Stimulated activated CD8-positive, alpha-beta memory T cell treated with anti-CD3 and anti-CD28 coated beads, Interleukin-15, amount 100 ng/mL, for 4 hours (primary cell): ENCODE results near the gene GPHN.

Experiments used
- DNase-seq, 2 donors: peaks; one replicate each; pipeline ENCODE4 v3.0.0-alpha.2; 2020; ENCODE audit warnings: low read depth in 2 of 2

GPHN gene

DNA sequence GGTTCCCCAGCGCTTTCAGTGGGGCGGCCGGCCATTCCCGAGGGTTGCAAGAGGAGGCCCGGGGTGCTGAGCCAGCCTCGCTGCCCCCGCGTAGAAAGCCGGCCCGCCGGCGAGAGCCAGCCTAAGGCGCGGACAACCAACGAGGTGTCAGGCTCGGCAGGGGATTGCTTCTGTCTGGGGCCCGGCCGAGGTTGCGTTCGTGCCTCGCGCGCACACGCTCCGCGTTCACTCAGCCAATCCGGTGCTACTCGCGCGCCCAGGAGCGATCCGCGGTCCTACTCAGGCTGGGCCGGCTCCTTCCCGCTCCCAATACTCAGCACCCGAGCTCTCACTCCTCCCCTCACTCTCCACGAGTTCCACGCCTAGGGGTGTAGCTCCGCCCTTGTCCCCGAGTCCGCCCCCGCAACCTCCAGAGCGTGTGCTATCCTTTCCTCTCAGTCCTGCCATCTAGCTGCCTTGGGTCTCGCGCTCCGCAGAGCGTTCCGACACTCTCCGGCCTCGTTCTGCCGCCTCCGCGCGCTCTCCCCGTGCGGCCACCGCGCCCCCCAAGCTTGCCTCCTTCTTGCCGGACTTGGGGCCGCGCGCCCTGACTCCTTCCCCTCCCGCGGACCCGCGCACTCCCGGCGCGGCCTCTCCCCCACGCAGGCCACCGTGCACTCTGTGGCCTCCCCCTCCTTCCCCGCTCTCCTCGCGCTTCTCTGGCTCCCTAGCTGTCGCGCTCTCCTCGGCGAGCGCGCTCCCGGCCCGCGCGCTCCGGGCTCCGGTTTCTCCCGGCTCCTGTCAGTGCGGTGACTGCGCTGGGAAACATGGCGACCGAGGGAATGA is at the start of gene GPHN:
Gene GPHN, plus strand, starts transcription at position 426 of the 825 bp plus-strand sequence.
- peak; percentile 76 to 78 for DNase-seq

DNA sequence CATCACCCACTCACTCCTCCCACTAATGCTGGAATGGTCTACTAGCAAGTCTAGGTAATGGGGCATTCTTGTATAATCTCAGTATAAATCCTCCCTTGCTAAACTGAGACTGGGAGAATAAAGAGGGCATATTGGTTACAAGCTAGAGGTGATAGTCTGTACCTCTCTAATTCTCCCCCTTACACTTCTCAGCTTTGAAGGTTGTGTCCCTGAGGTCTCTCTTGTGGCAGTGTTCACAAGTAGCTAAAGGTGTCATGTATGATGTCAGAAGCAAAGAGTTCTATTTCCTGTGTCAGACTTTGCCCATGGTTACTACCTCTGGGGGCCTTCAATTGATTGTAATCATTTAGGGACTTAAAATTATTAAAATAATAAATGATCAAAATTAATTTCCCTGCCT is 48.3 kb upstream of the GPHN start:
- DNase-seq = no peak

DNA sequence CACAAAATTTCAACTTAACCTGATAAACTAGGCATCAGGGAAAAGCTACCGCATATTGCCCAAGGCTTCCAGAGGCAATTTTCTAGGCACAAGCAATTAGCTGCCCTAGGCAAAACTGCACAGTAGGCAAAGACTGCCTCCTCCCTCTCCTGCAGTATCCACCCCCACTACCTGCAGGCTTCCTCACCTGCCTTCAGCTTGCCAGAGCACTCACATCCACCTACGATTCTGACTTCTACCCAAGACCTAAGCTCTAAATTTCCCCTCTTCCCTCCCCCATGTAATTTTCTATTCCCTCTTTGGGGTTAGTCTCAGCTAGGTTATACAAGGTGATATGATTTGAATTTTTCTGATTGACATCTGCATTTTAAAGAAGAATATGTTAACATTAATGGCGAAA is 43.7 kb upstream of the GPHN start:
- no peak for DNase-seq

DNA sequence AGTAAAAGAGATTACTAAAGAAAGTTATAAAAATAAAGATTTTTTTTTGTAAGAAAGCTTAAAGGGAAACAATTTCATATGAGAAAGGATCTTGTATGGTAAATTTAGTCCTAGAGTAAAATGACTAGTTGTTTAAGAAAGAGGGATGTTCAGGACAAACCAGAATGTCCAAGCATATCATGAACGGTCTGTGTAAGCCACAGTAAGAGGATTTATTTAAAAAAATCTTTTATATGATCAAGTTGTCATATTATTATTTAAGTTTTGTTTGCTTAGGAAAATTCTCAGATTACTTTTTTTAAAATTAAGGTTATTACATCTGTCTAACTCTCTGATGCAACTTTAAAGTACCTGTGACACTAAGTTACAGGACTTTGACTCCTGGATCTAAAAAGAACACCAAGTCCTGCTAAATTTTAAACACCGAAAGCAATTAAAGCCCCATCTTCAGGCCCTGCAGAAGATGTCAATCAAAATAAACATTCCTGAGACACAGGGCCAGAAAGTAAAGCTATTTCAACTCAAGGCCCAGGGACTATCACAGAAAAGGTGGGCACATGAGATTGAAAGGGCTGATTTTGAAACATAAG is 39.1 kb upstream of the GPHN start:
- no peak for DNase-seq

DNA sequence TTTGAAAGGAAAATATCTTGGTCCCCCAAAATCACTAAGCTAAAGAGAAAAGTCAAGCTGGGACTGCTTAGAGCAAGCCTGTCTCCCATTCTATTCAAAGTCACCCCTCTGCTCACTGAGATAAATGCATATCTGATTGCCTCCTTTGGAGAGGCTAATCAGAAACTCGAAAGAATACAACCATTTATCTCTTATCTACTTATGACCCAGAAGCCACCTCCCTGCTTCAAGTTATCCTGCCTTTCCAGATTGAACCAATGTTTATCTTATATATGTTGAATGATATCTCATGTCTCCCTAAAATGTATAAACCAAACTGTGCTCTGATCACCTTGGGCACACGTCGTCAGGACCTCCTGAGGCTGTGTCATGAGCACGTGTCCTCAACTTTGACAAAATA is 36.4 kb upstream of the GPHN start:
- no peak for DNase-seq

DNA sequence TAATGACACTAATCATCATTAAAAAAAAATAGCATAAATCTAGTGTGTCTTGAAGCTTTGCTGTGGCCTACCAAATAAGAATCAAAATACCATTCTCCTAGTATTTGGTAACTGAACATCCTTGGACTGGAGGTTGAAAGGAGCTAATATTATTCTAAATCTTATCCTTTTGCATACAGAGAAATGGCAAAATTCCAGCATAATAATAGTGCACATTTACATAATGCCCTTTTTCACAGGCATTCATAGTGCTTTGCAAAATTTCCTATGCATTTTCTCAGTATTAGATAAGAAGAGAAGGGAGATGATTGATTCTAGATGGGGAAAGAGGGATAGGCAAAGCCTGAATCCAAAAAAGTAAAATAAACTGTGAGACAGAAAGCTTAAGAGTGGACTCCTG is 35.7 kb upstream of the GPHN start:
- DNase-seq = no peak

DNA sequence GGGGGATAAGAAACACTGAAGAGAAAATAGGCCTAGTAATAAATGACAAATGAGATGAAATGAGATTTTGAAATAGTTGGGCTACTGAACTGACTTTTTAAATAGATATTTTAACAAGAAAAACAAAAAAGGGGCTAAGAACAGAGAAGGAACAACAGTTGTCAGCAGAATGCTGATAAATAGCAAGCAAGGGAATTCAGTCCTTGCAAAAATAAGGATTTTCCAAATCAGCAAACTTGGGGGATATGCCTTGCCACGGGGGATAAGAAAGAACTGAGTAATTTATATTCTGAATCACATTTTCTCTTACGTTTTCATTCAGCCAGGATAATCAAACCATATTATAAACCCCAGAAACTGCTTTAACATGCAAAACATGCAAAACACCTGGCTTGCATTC is 34.7 kb upstream of the GPHN start:
- DNase-seq = no peak

DNA sequence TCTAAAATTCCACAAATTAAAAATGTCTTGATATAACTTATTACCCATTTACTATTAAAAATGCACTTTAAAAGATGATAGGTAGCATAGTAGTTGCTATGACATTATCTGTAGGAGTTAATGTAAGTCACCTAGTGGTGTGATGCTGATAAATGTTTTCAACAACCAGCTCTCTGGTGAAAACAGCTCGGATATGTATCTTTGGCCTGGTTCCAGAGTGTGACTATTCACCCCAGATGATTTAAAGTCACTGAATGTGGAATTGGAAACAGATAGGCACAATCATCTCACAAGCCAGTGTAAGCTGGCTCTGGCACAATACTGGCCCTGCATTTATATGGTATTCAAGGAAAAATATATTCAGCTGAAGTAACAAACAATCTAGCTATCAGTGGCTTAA is 31.0 kb upstream of the GPHN start:
- no peak for DNase-seq

DNA sequence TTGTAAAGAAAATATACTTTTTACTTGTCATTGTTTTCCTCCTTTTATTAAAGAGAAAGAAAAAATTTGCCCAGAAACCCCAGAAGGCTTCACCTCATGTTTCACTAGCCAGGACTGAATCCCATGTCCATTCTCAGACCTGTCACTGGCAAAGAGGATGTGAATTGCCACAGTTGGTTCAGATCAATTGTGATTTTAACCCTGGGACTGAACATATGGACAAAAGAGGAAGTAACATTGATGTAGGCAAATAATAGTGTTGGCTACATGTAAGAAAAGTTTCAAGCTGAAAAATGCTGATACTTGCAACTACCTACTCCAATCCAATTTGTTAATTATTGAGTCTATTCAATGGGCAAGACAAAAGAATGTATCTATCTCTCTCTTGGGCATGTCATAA is 30.4 kb upstream of the GPHN start:
- DNase-seq = no peak

DNA sequence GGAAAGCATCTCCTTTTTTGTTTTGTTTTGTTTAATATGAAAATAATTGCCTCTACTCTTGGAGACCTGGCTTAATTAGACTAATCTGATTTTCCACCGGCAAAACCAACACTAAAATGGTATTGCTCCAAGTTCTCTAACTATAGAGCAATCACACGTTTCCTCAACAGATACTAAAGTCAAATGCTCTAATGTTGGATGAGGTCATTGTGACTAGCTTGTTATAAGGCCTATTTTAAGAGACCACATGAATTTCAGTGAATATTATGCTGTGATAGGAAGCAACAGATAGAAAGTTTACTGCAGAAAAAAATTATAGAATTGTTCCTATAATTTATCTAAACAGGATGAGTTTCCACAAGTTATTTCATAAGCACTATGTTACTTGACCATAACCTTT is 25.1 kb upstream of the GPHN start:
- no peak for DNase-seq

DNA sequence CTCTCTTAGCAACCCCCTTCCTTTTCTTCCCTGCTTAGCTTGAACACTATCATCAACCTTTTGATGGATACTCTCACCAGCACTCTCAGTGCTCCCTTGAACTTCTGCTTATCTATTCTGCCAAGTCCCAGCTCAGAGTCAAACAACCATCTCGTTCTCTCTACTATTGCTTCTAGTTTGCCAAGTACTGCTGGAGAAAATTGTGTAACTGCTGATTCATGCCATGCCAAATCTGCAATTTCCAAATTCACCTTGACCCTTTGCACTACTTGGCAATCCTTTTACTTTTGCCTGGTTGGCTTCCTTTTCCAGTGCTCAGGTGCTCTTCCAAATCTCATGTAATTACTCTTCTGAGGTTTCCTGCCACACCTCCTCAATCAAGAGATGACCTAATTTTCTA is 24.6 kb upstream of the GPHN start:
- DNase-seq = no peak

DNA sequence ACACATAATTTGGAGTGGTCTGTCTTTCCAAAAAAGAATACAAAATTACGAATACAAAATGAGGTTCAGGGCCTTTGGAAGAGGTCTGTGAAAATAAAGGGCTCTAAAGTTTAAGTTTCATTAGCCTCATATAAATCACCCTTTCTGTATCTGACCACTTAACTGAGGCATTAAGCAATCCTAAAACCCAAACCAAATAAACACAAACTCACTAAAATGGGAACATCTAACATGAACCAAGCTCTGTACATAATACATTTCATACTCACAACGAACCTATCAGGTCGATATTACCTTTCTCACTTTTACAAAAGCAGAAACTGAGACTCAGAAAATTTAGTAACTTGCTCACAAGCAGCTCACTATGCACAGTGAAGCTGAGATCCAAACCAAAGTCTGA is 22.9 kb upstream of the GPHN start:
- DNase-seq = no peak

DNA sequence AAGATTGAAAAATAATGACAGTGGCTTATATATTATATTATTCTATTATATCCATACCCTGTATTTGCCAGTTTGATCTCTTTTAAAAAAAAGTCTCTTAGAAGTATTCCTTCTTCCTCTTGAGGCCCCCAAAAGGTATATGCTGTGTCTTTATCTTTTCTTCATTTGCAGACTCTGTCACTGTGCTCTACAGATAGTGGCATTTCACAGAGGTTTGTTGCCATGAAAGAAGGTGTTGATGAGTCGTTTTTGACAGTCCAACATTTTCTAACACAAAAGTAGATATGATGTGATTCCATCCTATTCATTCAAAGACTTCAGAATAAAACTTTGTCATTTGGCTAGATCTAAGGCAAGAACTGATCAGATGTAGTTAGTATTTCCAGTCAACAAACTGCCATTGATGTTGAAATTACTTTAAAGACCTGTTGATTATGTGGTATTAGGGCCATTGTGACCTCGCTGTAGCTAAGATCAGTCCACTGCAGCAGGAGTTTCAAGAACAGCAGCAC is 22.0 kb upstream of the GPHN start, which contains the start of gene CCDC196:
Gene CCDC196, plus strand, starts transcription at position 462 of the 512 bp plus-strand sequence. CDS start 132 bp downstream, outside the sequence.
- DNase-seq = no peak

DNA sequence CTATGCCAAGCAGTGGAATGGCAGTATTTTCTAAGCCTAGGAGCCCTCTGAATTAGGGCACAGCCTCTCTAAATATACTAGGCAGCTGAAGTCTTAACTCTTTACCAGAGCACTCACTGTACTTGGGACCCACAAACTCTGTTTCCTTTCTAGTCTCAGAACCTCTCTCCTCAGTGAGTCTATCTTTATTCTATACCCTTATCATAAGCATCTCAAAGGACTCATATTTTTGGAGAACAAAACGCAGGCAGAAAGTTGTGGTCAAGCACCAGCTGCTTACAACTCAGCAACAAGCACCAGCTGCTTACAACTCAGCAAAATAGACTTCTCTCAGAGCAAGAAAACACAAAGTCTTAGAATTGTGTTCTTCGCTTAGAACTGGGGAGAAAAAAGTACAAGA is 20.8 kb upstream of the GPHN start:
- DNase-seq = no peak

DNA sequence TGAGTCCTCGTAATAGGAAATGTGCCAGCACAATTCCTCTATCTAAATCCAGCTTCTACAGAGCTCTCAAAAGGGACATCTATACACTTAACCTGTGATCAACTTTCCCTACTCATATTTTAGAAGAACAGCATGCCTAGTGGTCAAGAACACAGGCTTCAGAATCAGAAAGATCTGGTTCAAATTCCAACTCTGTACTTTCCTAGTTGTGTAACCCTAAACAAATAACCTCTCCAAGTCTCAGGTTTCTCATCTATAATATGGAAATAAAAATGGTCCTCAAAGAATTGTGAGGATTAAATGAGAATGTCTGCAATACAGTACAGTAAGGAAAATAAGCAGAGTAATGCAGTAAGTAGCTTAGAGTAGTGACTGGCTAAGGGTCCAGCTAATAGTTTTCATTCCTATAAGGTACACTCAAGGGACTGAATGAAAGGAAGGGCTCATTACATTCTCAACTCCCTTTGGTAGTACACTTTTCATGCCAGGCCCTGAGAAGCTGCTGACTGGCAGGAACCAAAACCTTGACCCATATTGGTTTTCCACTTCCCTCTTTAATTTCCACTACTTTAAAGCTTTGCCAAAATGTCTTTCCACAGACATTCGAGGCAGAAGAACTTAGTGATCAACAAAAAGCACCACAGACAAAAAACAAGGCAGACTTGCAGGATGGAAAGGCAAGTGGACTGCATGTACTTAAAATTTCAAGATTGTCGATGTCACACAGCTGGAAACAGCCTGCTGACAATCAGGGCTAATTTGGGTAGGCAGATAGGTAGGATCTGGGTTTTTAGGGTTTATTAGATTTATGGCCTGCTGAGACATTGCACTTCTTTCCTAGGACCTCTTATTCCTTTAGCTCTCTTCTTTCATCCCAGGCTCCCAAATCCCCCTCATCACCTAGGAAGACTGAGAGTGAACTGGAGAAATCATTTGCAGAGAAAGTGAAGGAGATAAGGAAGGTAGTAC is 17.5 kb upstream of the GPHN start:
- no peak for DNase-seq

DNA sequence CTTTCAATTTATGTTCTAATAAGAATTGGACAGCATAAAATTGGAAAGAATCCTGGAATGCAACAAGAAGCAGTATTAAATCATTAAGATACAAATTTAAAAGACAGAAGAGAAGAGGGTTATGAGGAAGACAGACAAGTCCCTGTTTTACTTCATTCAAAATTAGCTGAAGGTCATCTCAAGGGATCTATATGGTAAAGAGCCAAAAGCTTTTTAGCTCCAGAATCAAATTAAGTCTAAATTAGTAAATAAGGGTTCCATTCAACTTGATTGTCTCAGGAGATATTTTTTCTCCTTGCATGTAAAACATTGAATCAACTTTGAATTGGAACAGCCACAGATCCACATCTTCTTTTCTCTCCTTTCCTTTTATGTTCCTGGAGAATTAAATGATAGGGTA is 14.2 kb upstream of the GPHN start:
- DNase-seq = no peak

DNA sequence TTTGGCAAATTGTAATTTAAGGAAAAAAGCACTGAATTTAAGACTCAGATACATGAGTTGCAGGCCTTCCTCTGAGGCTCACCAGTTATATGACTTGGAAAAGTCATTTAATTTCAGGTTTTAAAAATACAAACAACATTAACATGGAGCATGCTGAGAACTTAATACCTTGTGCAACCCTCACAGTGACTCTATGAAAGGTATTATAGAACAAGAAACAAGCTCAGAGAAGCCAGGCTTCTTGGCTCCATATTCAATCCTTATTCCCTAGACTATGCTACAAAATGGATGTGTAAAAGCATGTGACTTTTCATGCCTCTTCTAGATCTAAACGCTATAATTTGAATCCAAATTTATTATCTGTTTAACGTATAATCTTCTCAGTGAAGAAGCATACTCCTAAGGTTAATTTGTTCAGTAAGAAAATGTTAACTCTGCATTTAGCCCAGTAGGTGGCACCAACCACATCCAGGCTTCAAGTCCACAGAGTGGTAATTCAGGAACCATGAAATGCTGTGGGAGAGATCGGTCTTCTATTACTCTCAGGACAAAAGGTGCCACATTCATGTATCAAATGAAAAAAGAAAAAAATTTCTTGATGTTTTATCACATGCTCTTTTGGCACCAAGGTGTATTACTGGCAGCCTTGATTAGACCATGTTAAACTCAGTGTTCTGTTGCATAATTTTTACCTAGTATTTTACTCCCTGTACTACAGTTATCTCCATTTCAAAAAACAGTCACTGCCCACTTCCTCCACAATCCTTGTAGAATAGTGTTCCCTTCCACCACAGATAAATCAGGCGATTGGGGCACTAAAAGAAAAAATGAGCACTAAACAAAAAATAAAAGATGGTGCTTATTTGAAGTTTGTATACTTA is 12.5 kb upstream of the GPHN start:
- DNase-seq = no peak

DNA sequence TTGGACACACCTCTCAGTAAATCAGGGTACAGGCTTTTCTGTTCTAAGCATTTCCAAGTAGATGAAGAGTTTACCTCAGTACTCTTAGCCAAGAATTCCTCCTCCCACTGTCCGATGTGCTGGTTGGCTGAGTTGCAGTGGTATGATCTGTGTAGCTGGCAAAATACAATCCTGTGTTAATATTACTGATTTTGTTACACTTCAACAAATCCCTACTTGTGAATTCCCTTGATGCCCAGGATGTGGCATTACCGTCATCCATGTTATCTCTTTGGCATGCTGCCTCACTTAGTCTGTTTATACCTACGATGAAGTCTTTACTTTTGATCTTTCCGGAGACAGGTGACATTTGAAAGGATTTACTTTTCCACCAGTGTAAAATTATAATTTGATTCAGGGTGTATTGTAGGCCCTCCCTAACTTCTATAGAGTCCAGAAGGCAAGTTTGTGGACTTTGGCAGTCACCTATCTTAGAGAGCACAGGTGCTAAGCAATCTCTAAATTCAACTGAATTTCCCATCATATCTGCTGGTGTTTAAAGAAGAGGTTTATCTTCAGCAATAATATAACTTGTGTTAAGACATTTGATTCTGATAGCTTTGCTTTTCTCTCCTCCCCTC is 11.6 kb upstream of the GPHN start:
- DNase-seq = no peak

DNA sequence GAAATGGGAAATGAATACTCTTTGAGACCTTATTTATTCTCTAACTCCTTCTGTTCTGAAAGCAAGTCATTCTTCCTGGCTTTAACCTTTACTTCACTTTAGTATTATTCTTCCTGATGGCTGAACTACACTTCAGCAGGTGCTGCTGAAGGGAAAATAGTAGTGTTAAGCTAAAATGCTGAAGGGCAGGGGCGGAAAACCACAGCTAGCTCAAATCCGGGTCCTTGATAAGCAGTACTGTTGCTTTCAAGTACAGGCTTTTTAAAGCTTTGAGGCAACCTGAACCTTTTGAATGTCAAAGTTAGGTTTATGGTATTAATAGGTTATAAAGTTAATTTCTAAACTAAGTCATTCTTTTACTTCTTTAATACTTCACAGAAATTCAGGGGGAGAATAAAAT is 11.0 kb upstream of the GPHN start:
- DNase-seq = no peak

DNA sequence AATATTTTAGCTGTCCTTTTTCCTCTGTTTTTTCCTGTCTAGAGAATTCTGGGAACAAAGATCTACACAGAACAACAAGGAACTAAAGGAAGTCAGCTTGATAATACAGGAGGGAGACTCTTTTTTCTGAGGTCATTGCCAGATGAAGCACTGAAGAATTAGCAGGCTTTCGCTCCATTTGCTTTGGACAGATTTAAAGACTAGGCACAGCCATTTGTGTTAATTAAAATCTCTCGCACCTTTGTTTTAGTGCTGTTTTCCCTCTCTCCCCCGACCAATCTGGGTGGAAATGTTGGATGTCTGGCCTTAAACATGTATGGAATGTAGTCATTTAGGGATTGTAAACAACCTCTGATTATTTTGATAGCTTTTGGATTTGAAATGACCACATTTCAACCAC is 9.6 kb upstream of the GPHN start:
- no peak for DNase-seq

DNA sequence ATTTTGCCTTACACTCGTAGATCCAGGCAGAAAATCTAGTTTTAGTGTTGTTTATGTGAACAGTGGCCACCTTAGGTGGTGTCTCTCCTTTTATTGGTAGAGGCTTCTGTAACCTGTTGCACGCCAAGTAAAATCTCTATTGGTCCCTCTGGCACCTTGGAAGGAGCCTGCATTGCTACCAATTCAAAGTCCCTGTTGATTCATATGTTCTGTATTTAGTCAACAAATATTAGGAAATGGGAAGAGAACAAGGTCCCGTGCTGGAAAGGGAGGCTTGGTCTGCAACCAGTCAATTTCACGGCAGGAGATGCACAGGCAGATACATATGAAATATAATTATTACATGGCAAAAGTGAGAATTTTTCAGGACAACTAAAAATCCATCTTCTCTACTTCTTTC is 6.4 kb upstream of the GPHN start:
- no peak for DNase-seq
